H1 (cell line): ENCODE data around the gene PIK3CA.

Experiments
- CHD7 ChIP-seq: fragments of 300-600 bp; sonication (generic); IDR thresholded peaks from 2 replicates; pipeline ENCODE4 v1.7.1; 2012; ENCODE audit warnings: low read length, moderate library complexity, mild to moderate bottlenecking, inconsistent platforms; ENCODE audit not compliant: insufficient replicate concordance
- CREB1 ChIP-seq: IDR thresholded peaks from 2 replicates; pipeline ENCODE4 v1.6.1; 2012; ENCODE audit warnings: inconsistent platforms
- CTCF ChIP-seq, 3 experiments: IDR thresholded peaks; 1 replicate in 2 of 3; 2 replicates in 1 of 3; pipeline versions ENCODE4 v1.5.1 to v1.6.1; 2011; ENCODE audit warnings: low read length in 3 of 3, mild to moderate bottlenecking in 3 of 3, inconsistent platforms in 2 of 3, low read depth in 1 of 3, moderate library complexity in 1 of 3; ENCODE audit not compliant: insufficient read depth in 1 of 3; ENCODE audit errors: control extremely low read depth in 1 of 3
- JUN ChIP-seq: IDR thresholded peaks from 2 replicates; pipeline ENCODE4 v1.6.1; 2011; ENCODE audit warnings: low read depth, mild to moderate bottlenecking, improper control_type of control experiment, low read length
- POLR2AphosphoS5 ChIP-seq: IDR thresholded peaks from 2 replicates; pipeline ENCODE4 v1.6.1; 2011; ENCODE audit warnings: low read depth, low read length
- RAD21 ChIP-seq, 2 experiments: IDR thresholded peaks in 1 of 2; conservative IDR thresholded peaks in 1 of 2; 2 replicates each; pipeline ENCODE4 v1.6.1; 2011; ENCODE audit warnings: low read depth in 2 of 2, low read length in 2 of 2, improper control_type of control experiment in 1 of 2, inconsistent platforms in 1 of 2, mild to moderate bottlenecking in 1 of 2, moderate library complexity in 1 of 2

- TF ChIP-seq CTCF (IDR thresholded peaks at IDR 0.05; ENCODE audit: control extremely low read depth in 1 of 3, insufficient read depth in 1 of 3, low read depth in 1 of 3, low read length in 3 of 3) (no peak), JUN (no peak), POLR2AphosphoS5 (no peak), RAD21 (IDR thresholded peaks at IDR 0.05 in 1 of 2, conservative IDR thresholded peaks at IDR 0.05 in 1 of 2; ENCODE audit: low read depth in 2 of 2, low read length in 2 of 2) (no peak), CREB1 (no peak), CHD7 (no peak)
These were observed 6.3 kb upstream of the PIK3CA start for GRCh38 chr3:179141890-179142289.
